Measurements from ENCODE around the gene MICAL3. TPM values are rescaled to one million over a fixed set of nuclear protein-coding genes. Genes with fewer than 3 reads are reported as not detected.

The MICAL3 gene
- polyA plus RNA-seq, 1 donor from 2014 or later, result 28.1 TPM

- Histone ChIP-seq H3K9ac (ENCODE audit: low read length) (no peak overlapping the region), H3K4me2 (ENCODE audit: low read length) (no peak overlapping the region), H3K4me3 (ENCODE audit: low read length) (no peak overlapping the region), H3F3A (ENCODE audit: insufficient read depth, low read length, poor library complexity, severe bottlenecking) (no peaks in the 10 kb centered on the region), H4K20me1 (ENCODE audit: insufficient read depth) (no peaks in the 10 kb centered on the region), H3K9me2 (ENCODE audit: insufficient read depth, low read length) (no peaks in the 10 kb centered on the region), H3K36me3 (ENCODE audit: insufficient read depth, low read length) (peaks cover 9% of the 10 kb centered on the region), H3K9me3 (ENCODE audit: low read length) (no peaks in the 10 kb centered on the region), H2AFZ (ENCODE audit: low read depth, low read length) (no peak overlapping the region), H3K27me3 (ENCODE audit: insufficient read depth, low read depth, low read length) (no peaks in the 10 kb centered on the region), H3K79me2 (replicated peaks; ENCODE audit: insufficient read depth, low read length) (no peaks in the 10 kb centered on the region), H3K27ac (ENCODE audit: low read length) (no peak overlapping the region)
- TF ChIP-seq EZH2 (IDR thresholded peaks at IDR 0.05; ENCODE audit: borderline replicate concordance, insufficient read depth, low read length, poor library complexity, severe bottlenecking) (no peak), MXI1 (conservative IDR thresholded peaks at IDR 0.05; ENCODE audit: poor library complexity, severe bottlenecking) (no peak), POLR2AphosphoS5 (IDR thresholded peaks at IDR 0.05) (no peak), TAF1 (IDR thresholded peaks at IDR 0.05; ENCODE audit: low read depth) (no peak), EP300 (conservative IDR thresholded peaks at IDR 0.05; ENCODE audit: poor library complexity, severe bottlenecking) (no peak), SMC3 (conservative IDR thresholded peaks at IDR 0.05; ENCODE audit: poor library complexity) (no peak), REST (IDR thresholded peaks at IDR 0.05; ENCODE audit: borderline replicate concordance) (no peak), RAD21 (conservative IDR thresholded peaks at IDR 0.05) (no peak)
- TF ChIP-seq, protein P1, sequence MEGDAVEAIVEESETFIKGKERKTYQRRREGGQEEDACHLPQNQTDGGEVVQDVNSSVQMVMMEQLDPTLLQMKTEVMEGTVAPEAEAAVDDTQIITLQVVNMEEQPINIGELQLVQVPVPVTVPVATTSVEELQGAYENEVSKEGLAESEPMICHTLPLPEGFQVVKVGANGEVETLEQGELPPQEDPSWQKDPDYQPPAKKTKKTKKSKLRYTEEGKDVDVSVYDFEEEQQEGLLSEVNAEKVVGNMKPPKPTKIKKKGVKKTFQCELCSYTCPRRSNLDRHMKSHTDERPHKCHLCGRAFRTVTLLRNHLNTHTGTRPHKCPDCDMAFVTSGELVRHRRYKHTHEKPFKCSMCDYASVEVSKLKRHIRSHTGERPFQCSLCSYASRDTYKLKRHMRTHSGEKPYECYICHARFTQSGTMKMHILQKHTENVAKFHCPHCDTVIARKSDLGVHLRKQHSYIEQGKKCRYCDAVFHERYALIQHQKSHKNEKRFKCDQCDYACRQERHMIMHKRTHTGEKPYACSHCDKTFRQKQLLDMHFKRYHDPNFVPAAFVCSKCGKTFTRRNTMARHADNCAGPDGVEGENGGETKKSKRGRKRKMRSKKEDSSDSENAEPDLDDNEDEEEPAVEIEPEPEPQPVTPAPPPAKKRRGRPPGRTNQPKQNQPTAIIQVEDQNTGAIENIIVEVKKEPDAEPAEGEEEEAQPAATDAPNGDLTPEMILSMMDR (IDR thresholded peaks at IDR 0.05; ENCODE audit: poor library complexity, severe bottlenecking), result no peak
These were observed 159.8 kb downstream of the MICAL3 start for GRCh38 chr22:17864398-17865182.

DNA sequence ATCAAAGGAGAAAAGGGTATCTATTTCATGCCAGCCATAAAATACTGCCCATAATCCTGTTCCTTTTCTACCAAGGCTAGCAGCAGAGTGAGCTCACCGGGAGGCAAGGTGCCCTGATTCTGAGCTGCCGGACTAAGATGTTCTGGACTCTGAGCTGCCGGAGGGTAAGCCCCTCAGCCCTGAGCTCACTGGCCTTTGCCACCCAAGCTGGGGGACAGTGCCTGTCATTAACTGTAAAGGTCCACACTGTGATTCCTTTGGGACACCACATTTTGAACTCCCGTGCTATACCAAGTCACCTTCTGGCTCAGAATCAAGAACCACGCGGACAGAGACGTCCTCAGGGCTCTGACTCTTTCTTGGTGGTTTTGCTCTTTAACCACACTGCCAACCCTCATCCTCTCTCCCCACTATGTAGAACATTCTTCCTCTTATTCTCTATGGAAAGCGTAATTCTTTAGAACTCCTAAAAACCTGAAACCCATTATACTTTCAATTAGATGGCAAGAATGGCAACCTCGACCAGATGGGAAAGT is 161.6 kb downstream of the MICAL3 start:
- Histone ChIP-seq H3F3A (ENCODE audit: insufficient read depth, low read length, poor library complexity, severe bottlenecking) (no peaks in the 10 kb centered on the region), H3K4me3 (ENCODE audit: low read length) (no peak overlapping the region), H3K36me3 (ENCODE audit: insufficient read depth, low read length) (peaks cover 9% of the 10 kb centered on the region), H3K79me2 (replicated peaks; ENCODE audit: insufficient read depth, low read length) (no peaks in the 10 kb centered on the region), H3K9ac (ENCODE audit: low read length) (no peak overlapping the region), H3K9me3 (ENCODE audit: low read length) (no peaks in the 10 kb centered on the region), H3K9me2 (ENCODE audit: insufficient read depth, low read length) (no peaks in the 10 kb centered on the region), H2AFZ (ENCODE audit: low read depth, low read length) (no peak overlapping the region), H3K27ac (ENCODE audit: low read length) (no peak overlapping the region), H3K4me2 (ENCODE audit: low read length) (no peak overlapping the region), H3K27me3 (ENCODE audit: insufficient read depth, low read depth, low read length) (no peaks in the 10 kb centered on the region), H4K20me1 (ENCODE audit: insufficient read depth) (no peaks in the 10 kb centered on the region)
- no peak for TF ChIP-seq SMC3 (conservative IDR thresholded peaks at IDR 0.05; ENCODE audit: poor library complexity)
- TF ChIP-seq REST (IDR thresholded peaks at IDR 0.05; ENCODE audit: borderline replicate concordance), result no peak
- TF ChIP-seq EZH2 (IDR thresholded peaks at IDR 0.05; ENCODE audit: borderline replicate concordance, insufficient read depth, low read length, poor library complexity, severe bottlenecking), result no peak
- no peak for TF ChIP-seq EP300 (conservative IDR thresholded peaks at IDR 0.05; ENCODE audit: poor library complexity, severe bottlenecking)
- TF ChIP-seq MXI1 (conservative IDR thresholded peaks at IDR 0.05; ENCODE audit: poor library complexity, severe bottlenecking), result no peak
- TF ChIP-seq TAF1 (IDR thresholded peaks at IDR 0.05; ENCODE audit: low read depth), result no peak
- TF ChIP-seq POLR2AphosphoS5 (IDR thresholded peaks at IDR 0.05), result no peak
- no peak for TF ChIP-seq RAD21 (conservative IDR thresholded peaks at IDR 0.05)
- TF ChIP-seq, protein P1 (IDR thresholded peaks at IDR 0.05; ENCODE audit: poor library complexity, severe bottlenecking), result no peak

All from neural cell (in vitro differentiated cells).